Mucosa of rectum (tissue), 2 donors: ENCODE measurements around the gene SPSB3.
A peak's percentile ranks its signal among the peaks of the same experiment; 100 is the strongest.

Experiments
- H3K27ac ChIP-seq, 2 donors: one replicate each; pipeline ENCODE4 v1.7.0; 2013; ENCODE audit warnings: inconsistent platforms in 2 of 2, low read depth in 2 of 2, low read length in 2 of 2
- H3K27me3 ChIP-seq, 2 donors: one replicate each; pipeline ENCODE4 v1.7.0; 2013; ENCODE audit warnings: low read length in 2 of 2; ENCODE audit not compliant: control insufficient read depth in 2 of 2, insufficient read depth in 2 of 2
- H3K36me3 ChIP-seq, 2 donors: one replicate each; pipeline ENCODE4 v1.7.0; 2013; ENCODE audit warnings: low read length in 2 of 2; ENCODE audit not compliant: control insufficient read depth in 2 of 2, insufficient read depth in 2 of 2
- H3K4me1 ChIP-seq, 2 donors: one replicate each; pipeline ENCODE4 v1.7.0; 2013; ENCODE audit warnings: low read length in 2 of 2, mild to moderate bottlenecking in 1 of 2; ENCODE audit not compliant: control insufficient read depth in 2 of 2, insufficient read depth in 2 of 2
- H3K4me3 ChIP-seq, 2 donors: one replicate each; pipeline ENCODE4 v1.7.0; 2013; ENCODE audit warnings: low read length in 2 of 2
- H3K9ac ChIP-seq, 2 donors: one replicate each; pipeline ENCODE4 v1.7.0; 2013; ENCODE audit warnings: low read length in 2 of 2, low read depth in 1 of 2, mild to moderate bottlenecking in 1 of 2
- H3K9me3 ChIP-seq, 2 donors: one replicate each; pipeline ENCODE4 v1.7.0; 2013; ENCODE audit warnings: low read length in 2 of 2; ENCODE audit not compliant: control insufficient read depth in 2 of 2
- donor health status: healthy.
- donor health status: Normal muscosa, but diverticular disease.

Gene SPSB3

GRCh38 chr16:1789643-1790045 is 7.3 kb upstream of the SPSB3 start:
- H3K36me3 ChIP-seq = peaks cover 0 to 16% of the 10 kb centered on the region in 2 donors
- H3K27ac ChIP-seq = no peak overlapping the region
- no peaks in the 10 kb centered on the region for H3K27me3 ChIP-seq
- no peak overlapping the region for H3K9ac ChIP-seq
- no peaks in the 10 kb centered on the region for H3K9me3 ChIP-seq
- no peak overlapping the region for H3K4me3 ChIP-seq
- H3K4me1 ChIP-seq = no peaks in the 10 kb centered on the region

- H3K27me3 ChIP-seq = no peaks in the 10 kb centered on the region
- H3K27ac ChIP-seq = no peak overlapping the region
- H3K36me3 ChIP-seq = peaks cover 0 to 16% of the 10 kb centered on the region in 2 donors
- no peak overlapping the region for H3K9ac ChIP-seq
- no peak overlapping the region for H3K4me3 ChIP-seq
- H3K9me3 ChIP-seq = no peaks in the 10 kb centered on the region
- peaks cover 4 to 6% of the 10 kb centered on the region in 2 donors for H3K4me1 ChIP-seq
These were observed 6.3 kb upstream of the SPSB3 start for GRCh38 chr16:1788708-1789100.

DNA sequence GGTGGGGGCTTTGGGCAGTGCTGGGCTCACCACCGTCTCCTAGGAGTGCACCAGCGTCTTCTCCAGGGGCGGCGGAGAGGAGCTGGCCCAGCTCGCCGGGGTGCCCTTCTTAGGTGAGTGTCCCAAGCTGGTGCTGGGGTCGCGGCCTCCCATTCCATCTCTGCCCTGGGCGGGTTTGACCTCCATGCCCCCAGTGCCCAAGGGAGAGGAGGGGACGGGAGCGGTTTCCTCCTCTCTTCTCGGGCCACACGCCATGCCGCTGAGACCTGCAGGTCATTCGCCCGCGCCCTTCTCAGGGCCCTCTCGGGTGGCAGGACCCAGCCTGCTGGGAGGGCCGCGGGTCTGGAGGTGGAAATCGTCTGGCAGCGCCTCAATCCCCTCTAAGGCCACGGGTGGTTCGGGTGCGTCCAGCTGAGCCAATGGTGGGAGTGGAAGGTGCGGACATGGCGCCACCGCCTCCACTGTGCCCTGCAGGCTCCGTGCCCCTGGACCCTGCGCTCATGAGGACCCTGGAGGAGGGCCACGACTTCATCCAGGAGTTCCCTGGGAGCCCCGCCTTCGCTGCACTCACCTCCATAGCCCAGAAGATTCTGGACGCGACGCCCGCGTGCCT is 5.8 kb upstream of the SPSB3 start:
- Histone ChIP-seq H3K27ac (no peak overlapping the region), H3K4me3 (no peak overlapping the region), H3K27me3 (no peaks in the 10 kb centered on the region), H3K9me3 (no peaks in the 10 kb centered on the region), H3K4me1 (peaks cover 4 to 6% of the 10 kb centered on the region in 2 donors), H3K9ac (no peak overlapping the region), H3K36me3 (peaks cover 0 to 16% of the 10 kb centered on the region in 2 donors)

- H3K9me3 ChIP-seq = no peaks in the 10 kb centered on the region
- no peak overlapping the region for H3K27ac ChIP-seq
- no peaks in the 10 kb centered on the region for H3K27me3 ChIP-seq
- peaks cover 0 to 16% of the 10 kb centered on the region in 2 donors for H3K36me3 ChIP-seq
- no peak overlapping the region for H3K9ac ChIP-seq
- H3K4me1 ChIP-seq = peaks cover 4 to 6% of the 10 kb centered on the region in 2 donors
- no peak overlapping the region for H3K4me3 ChIP-seq
These were observed 5.1 kb upstream of the SPSB3 start for GRCh38 chr16:1787322-1788094.

DNA sequence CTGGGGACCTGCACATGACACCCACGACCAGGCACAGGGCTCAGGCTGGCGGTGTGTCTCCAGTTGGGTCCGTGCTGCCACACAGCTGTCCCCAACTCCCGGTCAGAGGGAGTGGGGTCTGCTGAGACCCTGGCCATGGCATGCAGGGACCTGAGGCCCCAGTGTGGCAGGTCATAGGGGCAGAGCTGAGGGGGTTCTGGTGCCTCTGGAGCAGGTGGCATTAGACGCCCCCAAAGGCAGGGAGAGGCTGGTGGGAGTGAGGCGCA is 4.6 kb upstream of the SPSB3 start:
- Histone ChIP-seq H3K36me3 (peaks cover 0 to 16% of the 10 kb centered on the region in 2 donors), H3K4me1 (peaks cover 4 to 6% of the 10 kb centered on the region in 2 donors), H3K27ac (no peak overlapping the region), H3K9ac (no peak overlapping the region), H3K9me3 (no peaks in the 10 kb centered on the region), H3K4me3 (no peak overlapping the region), H3K27me3 (no peaks in the 10 kb centered on the region)

DNA sequence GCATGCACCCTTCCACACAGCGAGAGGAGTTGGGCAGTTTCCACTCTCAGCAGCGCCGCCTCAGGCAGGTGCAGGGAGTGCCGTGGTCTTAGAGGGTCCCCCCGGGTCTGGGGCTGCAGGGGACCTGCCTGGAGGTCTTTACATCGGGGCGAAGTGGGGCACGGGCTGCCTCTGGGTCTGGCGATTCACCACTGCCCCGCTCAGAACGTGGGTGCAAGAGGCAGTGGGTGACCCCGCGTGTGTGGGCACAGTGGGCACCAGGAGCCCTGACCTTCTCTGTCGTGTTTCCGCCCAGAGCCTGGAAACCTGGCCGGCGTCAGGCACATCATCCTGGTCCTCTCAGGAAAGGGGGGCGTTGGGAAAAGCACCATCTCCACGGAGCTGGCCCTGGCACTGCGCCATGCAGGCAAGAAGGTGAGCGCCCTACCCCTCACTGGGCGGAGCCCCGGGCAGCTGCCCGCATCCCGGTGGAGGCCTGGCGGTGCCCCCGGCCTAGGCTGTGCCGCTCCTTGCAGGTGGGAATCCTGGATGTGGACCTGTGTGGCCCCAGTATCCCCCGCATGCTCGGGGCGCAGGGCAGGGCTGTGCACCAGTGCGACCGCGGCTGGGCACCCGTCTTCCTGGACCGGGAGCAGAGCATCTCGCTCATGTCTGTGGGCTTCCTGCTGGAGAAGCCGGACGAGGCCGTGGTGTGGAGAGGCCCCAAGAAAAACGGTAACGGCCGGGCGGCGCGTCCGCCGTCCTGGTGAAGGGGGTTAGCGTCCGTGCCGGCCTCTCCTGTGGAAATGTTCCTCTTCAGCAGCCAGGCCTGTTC is 4.1 kb upstream of the SPSB3 start:
- Histone ChIP-seq H3K27me3 (no peaks in the 10 kb centered on the region), H3K36me3 (peaks cover 0 to 16% of the 10 kb centered on the region in 2 donors), H3K9ac (no peak overlapping the region), H3K27ac (no peak overlapping the region), H3K4me1 (peaks cover 8 to 9% of the 10 kb centered on the region in 2 donors), H3K9me3 (no peaks in the 10 kb centered on the region), H3K4me3 (no peak overlapping the region)

DNA sequence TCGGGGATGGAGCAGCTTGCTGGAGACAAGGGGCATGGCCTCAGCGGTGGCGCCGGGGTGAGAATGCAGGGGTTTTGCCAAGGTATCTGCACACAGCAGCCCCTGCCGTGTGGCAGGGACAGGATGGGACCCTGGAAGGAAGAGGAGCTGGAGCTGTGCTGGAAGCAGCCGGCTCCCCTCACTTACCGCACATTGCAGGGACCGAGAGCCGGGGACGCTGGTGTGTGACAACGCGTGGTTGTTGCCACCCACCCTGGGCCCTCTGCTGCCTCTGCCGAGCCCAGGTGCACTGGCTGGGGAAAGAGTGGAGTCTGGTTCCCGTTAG is 3.4 kb upstream of the SPSB3 start:
- Histone ChIP-seq H3K36me3 (peaks cover 4 to 19% of the 10 kb centered on the region in 2 donors), H3K9ac (no peak overlapping the region), H3K4me3 (no peak overlapping the region), H3K27ac (no peak overlapping the region), H3K9me3 (no peaks in the 10 kb centered on the region), H3K27me3 (no peaks in the 10 kb centered on the region), H3K4me1 (peaks cover 15% of the 10 kb centered on the region in 2 donors)

- Histone ChIP-seq H3K4me3 (no peak overlapping the region), H3K9ac (no peak overlapping the region), H3K27me3 (no peaks in the 10 kb centered on the region), H3K9me3 (no peaks in the 10 kb centered on the region), H3K27ac (no peak overlapping the region), H3K4me1 (peaks cover 15 to 17% of the 10 kb centered on the region in 2 donors), H3K36me3 (peaks cover 4 to 20% of the 10 kb centered on the region in 2 donors)
These were observed 2.8 kb upstream of the SPSB3 start for GRCh38 chr16:1784977-1785845.

DNA sequence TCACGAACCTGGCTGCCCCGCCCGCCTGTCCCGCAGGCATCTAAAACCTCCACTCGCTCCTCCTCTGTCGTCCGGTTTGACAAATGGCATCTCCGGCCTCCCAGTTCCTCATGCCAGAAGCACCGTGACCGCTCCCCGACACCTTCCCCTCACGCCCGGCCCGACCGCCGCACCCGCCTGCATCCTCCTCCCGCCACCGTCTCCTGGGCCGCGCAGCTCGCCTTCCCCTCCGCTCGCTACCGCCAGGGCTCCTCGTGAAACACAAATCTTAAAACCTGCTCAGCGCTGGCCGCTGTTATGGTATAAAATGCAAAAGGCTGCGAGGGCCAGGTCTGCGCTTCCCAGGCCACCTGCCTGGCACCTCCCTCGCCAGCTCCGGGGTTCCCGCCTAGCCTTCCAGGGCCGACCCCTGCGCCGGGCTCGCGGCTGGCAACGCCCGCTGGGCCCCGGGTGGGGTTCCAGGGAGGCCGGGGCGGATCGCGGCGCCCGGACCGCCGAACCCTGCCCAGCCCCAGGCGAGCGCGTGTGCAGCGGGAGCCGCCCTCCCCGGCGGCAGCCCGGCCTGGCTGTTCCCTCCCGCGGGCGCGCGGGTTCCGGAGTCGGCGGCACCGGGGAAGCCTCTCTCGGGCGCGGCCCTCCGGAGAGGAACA is 488 bp downstream of the SPSB3 start:
- Histone ChIP-seq H3K36me3 (peaks cover 16 to 24% of the 10 kb centered on the region in 2 donors), H3K9me3 (no peaks in the 10 kb centered on the region), H3K4me1 (peaks cover 15 to 17% of the 10 kb centered on the region in 2 donors), H3K27me3 (no peaks in the 10 kb centered on the region), H3K4me3 (peak overlapping the region; percentile 79), H3K9ac (peak overlapping the region; percentile 56 to 78), H3K27ac (peak overlapping the region; percentile 80 to 86)
